Measurements from ENCODE around the gene CNDP2. TPM values are rescaled to one million over a fixed set of nuclear protein-coding genes. Genes with fewer than 3 reads are reported as not detected.

Gene CNDP2
- total RNA-seq (2016; rRNA removed; fragmentation: Illumina TruSeq; extraction: Trizol) (80.8 and 113 TPM in 2 replicates), polyA plus RNA-seq (2011; rRNA removed) (64.7 and 76.8 TPM in 2 replicates), polyA minus RNA-seq (2011; rRNA and poly(A)+ RNA removed; ENCODE audit: low replicate concordance) (70.0 and 79.1 TPM in 2 replicates), Bru-seq, nascent RNA (percentile 86 among the genes with signal in this experiment), BruChase-seq, experiment 1, labeled RNA remaining after a 6-hour chase (percentile 86 among the genes with signal in this experiment), BruChase-seq, experiment 2, labeled RNA remaining after a 2-hour chase (percentile 85 among the genes with signal in this experiment)
- 12.2 and 13.4 TPM in 2 replicates for total RNA-seq (2016; cell fraction: cytosol; rRNA removed; fragmentation: Illumina TruSeq; extraction: Trizol; ENCODE audit: low read depth)
- 85.5 and 98.8 TPM in 2 replicates for total RNA-seq (2016; cell fraction: insoluble cytoplasmic fraction; rRNA removed; fragmentation: Illumina TruSeq; extraction: Trizol)
- total RNA-seq (2016; cell fraction: membrane; rRNA removed; fragmentation: Illumina TruSeq; extraction: Trizol) = 37.4 and 39.0 TPM in 2 replicates
- 61.8 and 61.9 TPM in 2 replicates for total RNA-seq (2016; cell fraction: nucleus; rRNA removed; fragmentation: Illumina TruSeq; extraction: Trizol)
- 52.3 and 57.1 TPM in 2 replicates for polyA plus RNA-seq (2011; cell fraction: cytosol; rRNA removed)
- polyA plus RNA-seq (2011; cell fraction: nucleus; rRNA removed) = 127 and 143 TPM in 2 replicates
- polyA plus RNA-seq (2012) = 75.2 and 103 TPM in 2 replicates
- 13.8 and 14.5 TPM in 2 replicates for polyA plus RNA-seq (2016; cell fraction: cytosol; fragmentation: Illumina TruSeq; extraction: Trizol; ENCODE audit: low read depth)
- polyA plus RNA-seq (2016; cell fraction: insoluble cytoplasmic fraction; fragmentation: Illumina TruSeq; extraction: Trizol; ENCODE audit: low read depth) = 114 and 122 TPM in 2 replicates
- 27.7 and 28.4 TPM in 2 replicates for polyA plus RNA-seq (2016; cell fraction: membrane; fragmentation: Illumina TruSeq; extraction: Trizol; ENCODE audit: low read depth)
- polyA plus RNA-seq (2016; cell fraction: nucleus; fragmentation: Illumina TruSeq; extraction: Trizol; ENCODE audit: insufficient read depth, low read depth) = 129 and 136 TPM in 2 replicates
- polyA minus RNA-seq (2011; cell fraction: cytosol; rRNA and poly(A)+ RNA removed) = 45.9 and 46.8 TPM in 2 replicates
- 76.7 and 91.4 TPM in 2 replicates for polyA minus RNA-seq (2011; cell fraction: nucleus; rRNA and poly(A)+ RNA removed)
- long read RNA-seq, experiment 1, full-length matches to known transcripts = 81 of 122 reads
- long read RNA-seq, experiment 1, partial matches to known transcripts = 30 of 122 reads
- long read RNA-seq, experiment 1, other reads (novel, unspliced or antisense) = 11 of 122 reads
- long read RNA-seq, experiment 2, partial matches to known transcripts = 54 of 175 reads
- long read RNA-seq, experiment 2, other reads (novel, unspliced or antisense) = 120 of 175 reads

GRCh38 chr18:74495581-74496507 lies at the start of gene CNDP2:
CNDP2 (plus strand) TSS chr18:74496363; CDS start chr18:74499974, 3,611 bp downstream.
- Histone ChIP-seq H3K36me3 (replicated peaks in 1 of 2; ENCODE audit: control insufficient read depth in 1 of 2, insufficient read depth in 2 of 2, low read length in 2 of 2) (peaks cover 0 to under 1% of the 10 kb centered on the region in 2 experiments; a peak in 4 of 5 replicates), H3K27ac (ENCODE audit: extremely low read length, insufficient read depth, low read length) (peak within 1 kb of the TSS; percentile 87), H3K4me2 (ENCODE audit: low read depth, low read length) (peak within 1 kb of the TSS; percentile 83), H3K79me2 (ENCODE audit: insufficient read depth, low read length) (peaks cover 32% of the 10 kb centered on the region), H3K4me1 (ENCODE audit: insufficient read depth, low read length) (peaks cover 41% of the 10 kb centered on the region), H3K9ac (ENCODE audit: insufficient read depth, low read depth, low read length) (peak within 1 kb of the TSS; percentile 96), H3K9me3 (ENCODE audit: low read length) (peaks cover 11% of the 10 kb centered on the region), H3K4me3 (replicated peaks in 1 of 3; ENCODE audit: insufficient read depth in 1 of 3, low read depth in 2 of 3, low read length in 3 of 3) (peak within 1 kb of the TSS; percentile 89 to 90 (median 89)), H4K20me1 (ENCODE audit: insufficient read depth, low read length) (peaks cover 4% of the 10 kb centered on the region; the same call in 1 of the 2 replicates), H2AFZ (ENCODE audit: low read length) (peak within 1 kb of the TSS; percentile 34), H3K27me3 (ENCODE audit: control insufficient read depth in 1 of 2, insufficient read depth in 2 of 2, low read length in 2 of 2) (no peaks in the 10 kb centered on the region; a peak in 1 of 5 replicates)
- CTCF ChIA-PET (ENCODE audit: low intra/inter-chr PET ratio, low total read pairs) = no interaction called here
- BruUV-seq (replicated peaks) = TSS peak; percentile 97
- ATAC-seq = peak; percentile 87
- 1% methylated on average over 22 of the region's 71 CpGs for WGBS (ENCODE audit: low lambda C conversion rate)
- intact Hi-C loops (cut with micrococcal nuclease; ENCODE audit: unreplicated experiment) (loop anchor here (1.0 to 5.0 kb wide), 4 partner anchors 15 to 349 kb away; partner anchors contain the start of genes FBXO15, TIMM21 and ZNF407), in situ Hi-C loops (cut with HindIII; ENCODE audit: extremely low pct_ligation_motif_present, low pct_unique_long_range_greater_than_20kb) (loop anchor here (5.0 to 25.0 kb wide), 2 partner anchors 46 to 309 kb away; no protein-coding TSS in a partner anchor)
- POLR2A ChIA-PET = interaction anchor here (0.7 to 3.2 kb wide), 15 partner anchors 9 to 279 kb away, joined by 3 to 59 read pairs (median 4); no protein-coding TSS in a partner anchor
- peak; percentile 98 for FAIRE-seq
- peak; percentile 96 for DNase-seq (ENCODE audit: low spot score)
- TF ChIP-seq SALL2 (CRISPR knock-in tag; IDR thresholded peaks at IDR 0.05) = peak; percentile 79
- peak; percentile 62; the same call in 1 of the 2 replicates for TF ChIP-seq ZNF607 (CRISPR knock-in tag; IDR thresholded peaks at IDR 0.05; ENCODE audit: borderline replicate concordance)
- TF ChIP-seq, protein P1, sequence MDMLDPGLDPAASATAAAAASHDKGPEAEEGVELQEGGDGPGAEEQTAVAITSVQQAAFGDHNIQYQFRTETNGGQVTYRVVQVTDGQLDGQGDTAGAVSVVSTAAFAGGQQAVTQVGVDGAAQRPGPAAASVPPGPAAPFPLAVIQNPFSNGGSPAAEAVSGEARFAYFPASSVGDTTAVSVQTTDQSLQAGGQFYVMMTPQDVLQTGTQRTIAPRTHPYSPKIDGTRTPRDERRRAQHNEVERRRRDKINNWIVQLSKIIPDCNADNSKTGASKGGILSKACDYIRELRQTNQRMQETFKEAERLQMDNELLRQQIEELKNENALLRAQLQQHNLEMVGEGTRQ (IDR thresholded peaks at IDR 0.05; ENCODE audit: low read depth, low read length) = peak; percentile 77
- TF ChIP-seq, protein P1 (CRISPR knock-in tag; IDR thresholded peaks at IDR 0.05; ENCODE audit: borderline replicate concordance) = peak; percentile 89
- no peak for TF ChIP-seq ZNF30 (CRISPR knock-in tag; IDR thresholded peaks at IDR 0.05)
- TF ChIP-seq ZNF264 (CRISPR knock-in tag; IDR thresholded peaks at IDR 0.05) = no peak
- no peak for TF ChIP-seq HNRNPUL1 (IDR thresholded peaks at IDR 0.05; ENCODE audit: low read depth, low read length)
- peak; percentile 99 for TF ChIP-seq MXD4 (CRISPR knock-in tag; IDR thresholded peaks at IDR 0.05)
- TF ChIP-seq ZNF672 (CRISPR knock-in tag; IDR thresholded peaks at IDR 0.05) = no peak
- TF ChIP-seq MAX (IDR thresholded peaks at IDR 0.05) = peak; percentile 94
- TF ChIP-seq U2AF2 (IDR thresholded peaks at IDR 0.05; ENCODE audit: low read depth, low read length) = 0 out of 2 replicates have a peak, but pooled peaks have one; percentile 54
- TF ChIP-seq ZIK1 (CRISPR knock-in tag; IDR thresholded peaks at IDR 0.05; ENCODE audit: borderline replicate concordance, low read depth) = peak; percentile 61; the same call in 1 of the 2 replicates
- peak; percentile 29; the same call in 1 of the 2 replicates for TF ChIP-seq RXRB (CRISPR knock-in tag; IDR thresholded peaks at IDR 0.05; ENCODE audit: borderline replicate concordance)
- TF ChIP-seq ZBTB1 (CRISPR knock-in tag; IDR thresholded peaks at IDR 0.05; ENCODE audit: borderline replicate concordance) = peak; percentile 73; the same call in 1 of the 2 replicates
- no peak; the same call in 1 of the 2 replicates for TF ChIP-seq TARDBP (CRISPR knock-in tag; IDR thresholded peaks at IDR 0.05)

Measured in HepG2 (cell line).